GM12878 (cell line): ENCODE data around the gene SEPHS2. TPM values are rescaled to one million over a fixed set of nuclear protein-coding genes. Genes with fewer than 3 reads are reported as not detected.

ENCODE experiments used
- ATAC-seq: fragments of 200-7000 bp; cut with Tn5 transposase; 3 replicates; pipeline ENCODE4 v1.9.1; 2020; ENCODE audit warnings: mild to moderate bottlenecking, moderate library complexity
- BruUV-seq: library from RNA; stranded (reverse); fragments of 400-500 nt; replicated peaks from 2 replicates; lab custom pipeline; 2021; lab: Mats Ljungman, UMichigan
- CTCF ChIA-PET: fragments of 300-600 bp; sonication (Branson Sonifier 250); formaldehyde crosslinking; extraction: SDS; loops from one replicate; lab custom pipeline; 2021; ENCODE audit warnings: inconsistent platforms; lab: Yijun Ruan, JAX
- POLR2A ChIA-PET: fragments of 350-600 bp; formaldehyde crosslinking; extraction: SDS; loops from one replicate; lab custom pipeline; 2021; ENCODE audit warnings: inconsistent platforms; lab: Charles Lee
- RAD21 ChIA-PET: fragments of 300-600 bp; sonication (Branson Sonifier 250); formaldehyde crosslinking; loops from one replicate; lab custom pipeline; 2023; ENCODE audit warnings: antibody characterized with exemption; ENCODE audit not compliant: unreplicated experiment; lab: Charles Lee
- SMC1A ChIA-PET: fragments of 300-600 bp; sonication (Branson Sonifier 250); formaldehyde crosslinking; loops from one replicate; lab custom pipeline; 2023; ENCODE audit not compliant: unreplicated experiment, uncharacterized antibody; lab: Charles Lee
- DNase-seq: peaks from one replicate; pipeline ENCODE4 v3.0.0-alpha.2; 2011; ENCODE audit warnings: low read depth, low spot score
- FAIRE-seq: peaks from 3 replicates; lab custom pipeline; 2011; peaks lifted over from hg19 to GRCh38; lab: Jason Lieb, UNC
- H2AFZ ChIP-seq: 2 replicates; pipeline ENCODE4 v1.6.0; 2011; ENCODE audit warnings: low read depth, low read length, control low read depth; ENCODE audit not compliant: control insufficient read depth
- H3K27ac ChIP-seq: 2 replicates; pipeline ENCODE4 v1.5.1; 2011; ENCODE audit warnings: control low read depth; ENCODE audit not compliant: control insufficient read depth, insufficient read depth
- H3K27me3 ChIP-seq, 2 experiments: replicated peaks in 1 of 2; 2 replicates each; pipeline versions ENCODE4 v1.6.0 to v1.6.1; 2011; ENCODE audit warnings: low read length in 1 of 2; ENCODE audit not compliant: control insufficient read depth in 2 of 2, insufficient read depth in 2 of 2
- H3K36me3 ChIP-seq, 2 experiments: 2 replicates each; pipeline ENCODE4 v1.5.1; 2011; ENCODE audit warnings: low read length in 1 of 2; ENCODE audit not compliant: control insufficient read depth in 2 of 2, insufficient read depth in 2 of 2
- H3K4me1 ChIP-seq: 2 replicates; pipeline ENCODE4 v1.6.1; 2011; ENCODE audit warnings: mild to moderate bottlenecking, low read length, moderate library complexity, mixed read lengths; ENCODE audit not compliant: control insufficient read depth, insufficient read depth
- H3K4me2 ChIP-seq: 2 replicates; pipeline ENCODE4 v1.6.0; 2011; ENCODE audit warnings: control low read depth; ENCODE audit not compliant: control insufficient read depth, insufficient read depth
- H3K4me3 ChIP-seq: fragments of 200-600 bp; sonication (generic); 2 replicates; pipeline ENCODE4 v1.5.1; 2016
- H3K79me2 ChIP-seq: 2 replicates; pipeline ENCODE4 v1.6.0; 2011; ENCODE audit warnings: low read length; ENCODE audit not compliant: control insufficient read depth, insufficient read depth
- H3K9ac ChIP-seq: 2 replicates; pipeline ENCODE4 v1.8.0; 2011; ENCODE audit warnings: low read length, control low read depth, mixed read lengths; ENCODE audit not compliant: control insufficient read depth, insufficient read depth
- H3K9me3 ChIP-seq: replicated peaks from 3 replicates; pipeline ENCODE4 v1.5.1; 2011; ENCODE audit warnings: mild to moderate bottlenecking, low read length; ENCODE audit not compliant: control insufficient read depth, insufficient read depth
- H4K20me1 ChIP-seq: 2 replicates; pipeline ENCODE4 v1.6.0; 2011; ENCODE audit not compliant: control insufficient read depth, insufficient read depth
- ATF7 ChIP-seq: fragments of 450-650 bp; IDR thresholded peaks from 2 replicates; pipeline ENCODE4 v1.6.1; 2016; ENCODE audit warnings: low read depth, mild to moderate bottlenecking
- ESRRA ChIP-seq: IDR thresholded peaks from 2 replicates; pipeline ENCODE4 v1.6.1; 2012; ENCODE audit warnings: mild to moderate bottlenecking, low read length, improper control_type of control experiment
- HDAC2 ChIP-seq: fragments of 200-600 bp; sonication (generic); IDR thresholded peaks from 2 replicates; pipeline ENCODE4 v1.6.1; 2017
- IRF4 ChIP-seq: IDR thresholded peaks from 2 replicates; pipeline ENCODE4 v1.6.1; 2011; ENCODE audit warnings: low read depth, low read length
- WGBS: methylation state at CpG from one replicate; pipeline ENCODE4 v1.1.6; 2016; ENCODE audit warnings: low lambda C conversion rate; ENCODE audit not compliant: insufficient replicate concordance, insufficient coverage; ENCODE audit errors: missing lambda C conversion rate; 5-methylcytosine and 5-hydroxymethylcytosine counted together
- in situ Hi-C: fragments of 300-500 bp; cut with MboI; formaldehyde crosslinking; loops from 9 replicates; pipeline ENCODE4 v1.14.3; 2018; ENCODE audit warnings: mixed read lengths
- intact Hi-C: fragments of 100-400 bp; cut with micrococcal nuclease; formaldehyde crosslinking; loops from one replicate; pipeline ENCODE4 v1.14.2; 2022; ENCODE audit not compliant: unreplicated experiment
- polyA plus RNA-seq, 11 experiments: library from polyadenylated mRNA; depleted of rRNA in 4 of 11; unstranded in 6 of 11; stranded (reverse) in 5 of 11; fragments of >200 nt; fragmentation: Nextera tagmentation in 4 of 11; fragmentation: Illumina TruSeq in 1 of 11; extraction: Ambion mirVana in 4 of 11; extraction: Trizol in 1 of 11; gene quantifications; 1 replicate in 1 of 11; 2 replicates in 10 of 11; pipeline versions ENCODE4 v1.2.1 to v1.2.3, GENCODE V29; 2011 to 2016; ENCODE audit warnings: inconsistent platforms in 2 of 11, missing spikeins in 2 of 11, low read depth in 1 of 11
- total RNA-seq, 4 experiments: library from RNA; depleted of rRNA in 3 of 4; stranded (reverse); fragments of >200 nt in 3 of 4; fragmentation: Illumina TruSeq in 1 of 4; extraction: Trizol in 1 of 4; gene quantifications; 2 replicates each; pipeline versions ENCODE4 v1.2.1 to v1.2.3, GENCODE V29; 2013 to 2021
- TF ChIP-seq, protein P1 (sequence below): IDR thresholded peaks from 2 replicates; pipeline ENCODE4 v1.6.1; 2012; ENCODE audit warnings: low read depth, low read length, improper control_type of control experiment
- TF ChIP-seq, protein P2 (sequence below): fragments of 450-650 bp; formaldehyde crosslinking; IDR thresholded peaks from 2 replicates; pipeline ENCODE4 v1.4.0; 2020; ENCODE audit warnings: mild to moderate bottlenecking, moderate library complexity
- TF ChIP-seq, protein P3 (sequence below): IDR thresholded peaks from 2 replicates; pipeline ENCODE4 v1.6.1; 2011; ENCODE audit warnings: low read depth, low read length, improper control_type of control experiment, borderline replicate concordance
- TF ChIP-seq, protein P4 (sequence below): fragments of 450-650 bp; IDR thresholded peaks from 2 replicates; pipeline ENCODE4 v1.6.1; 2016; ENCODE audit warnings: mild to moderate bottlenecking, moderate library complexity, borderline replicate concordance
- TF ChIP-seq, protein P5 (sequence below): fragments of 450-650 bp; IDR thresholded peaks from 2 replicates; pipeline ENCODE4 v1.6.1; 2017; ENCODE audit warnings: antibody characterized with exemption, mild to moderate bottlenecking, moderate library complexity

Gene SEPHS2
- total and polyA plus RNA-seq, 10 of the 15 experiments (the other 5 are each of a cell fraction or from before 2014, with no cell fraction given), result 21.6 to 99.8 (median 72.9) TPM

DNA sequence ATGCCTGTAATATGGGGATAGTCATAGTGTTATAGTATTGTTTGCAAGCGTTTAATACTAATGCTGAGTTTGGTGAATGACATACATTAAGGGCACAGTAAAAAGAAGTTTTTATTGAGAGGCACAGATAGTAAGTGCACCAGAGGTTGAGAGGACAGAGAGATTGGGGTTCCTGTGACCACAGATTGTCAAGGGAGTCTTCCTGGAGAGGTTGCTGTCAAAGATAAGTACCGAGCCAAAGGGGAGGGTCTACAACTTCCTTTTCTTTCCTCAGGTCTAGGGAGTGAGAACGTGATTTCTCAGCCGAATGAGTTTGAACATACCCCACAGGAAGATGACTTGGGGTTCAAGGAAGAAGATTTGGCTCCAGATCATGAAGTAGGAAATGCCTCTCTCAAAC lies 48.6 kb downstream of the SEPHS2 start:
- H3K4me2 ChIP-seq, result no peak overlapping the region
- 76% methylated on average over 4 of the region's 4 CpGs for WGBS
- no peak for FAIRE-seq
- TF ChIP-seq, protein P1, sequence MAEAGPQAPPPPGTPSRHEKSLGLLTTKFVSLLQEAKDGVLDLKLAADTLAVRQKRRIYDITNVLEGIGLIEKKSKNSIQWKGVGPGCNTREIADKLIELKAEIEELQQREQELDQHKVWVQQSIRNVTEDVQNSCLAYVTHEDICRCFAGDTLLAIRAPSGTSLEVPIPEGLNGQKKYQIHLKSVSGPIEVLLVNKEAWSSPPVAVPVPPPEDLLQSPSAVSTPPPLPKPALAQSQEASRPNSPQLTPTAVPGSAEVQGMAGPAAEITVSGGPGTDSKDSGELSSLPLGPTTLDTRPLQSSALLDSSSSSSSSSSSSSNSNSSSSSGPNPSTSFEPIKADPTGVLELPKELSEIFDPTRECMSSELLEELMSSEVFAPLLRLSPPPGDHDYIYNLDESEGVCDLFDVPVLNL, result no peak
- TF ChIP-seq, protein P2, sequence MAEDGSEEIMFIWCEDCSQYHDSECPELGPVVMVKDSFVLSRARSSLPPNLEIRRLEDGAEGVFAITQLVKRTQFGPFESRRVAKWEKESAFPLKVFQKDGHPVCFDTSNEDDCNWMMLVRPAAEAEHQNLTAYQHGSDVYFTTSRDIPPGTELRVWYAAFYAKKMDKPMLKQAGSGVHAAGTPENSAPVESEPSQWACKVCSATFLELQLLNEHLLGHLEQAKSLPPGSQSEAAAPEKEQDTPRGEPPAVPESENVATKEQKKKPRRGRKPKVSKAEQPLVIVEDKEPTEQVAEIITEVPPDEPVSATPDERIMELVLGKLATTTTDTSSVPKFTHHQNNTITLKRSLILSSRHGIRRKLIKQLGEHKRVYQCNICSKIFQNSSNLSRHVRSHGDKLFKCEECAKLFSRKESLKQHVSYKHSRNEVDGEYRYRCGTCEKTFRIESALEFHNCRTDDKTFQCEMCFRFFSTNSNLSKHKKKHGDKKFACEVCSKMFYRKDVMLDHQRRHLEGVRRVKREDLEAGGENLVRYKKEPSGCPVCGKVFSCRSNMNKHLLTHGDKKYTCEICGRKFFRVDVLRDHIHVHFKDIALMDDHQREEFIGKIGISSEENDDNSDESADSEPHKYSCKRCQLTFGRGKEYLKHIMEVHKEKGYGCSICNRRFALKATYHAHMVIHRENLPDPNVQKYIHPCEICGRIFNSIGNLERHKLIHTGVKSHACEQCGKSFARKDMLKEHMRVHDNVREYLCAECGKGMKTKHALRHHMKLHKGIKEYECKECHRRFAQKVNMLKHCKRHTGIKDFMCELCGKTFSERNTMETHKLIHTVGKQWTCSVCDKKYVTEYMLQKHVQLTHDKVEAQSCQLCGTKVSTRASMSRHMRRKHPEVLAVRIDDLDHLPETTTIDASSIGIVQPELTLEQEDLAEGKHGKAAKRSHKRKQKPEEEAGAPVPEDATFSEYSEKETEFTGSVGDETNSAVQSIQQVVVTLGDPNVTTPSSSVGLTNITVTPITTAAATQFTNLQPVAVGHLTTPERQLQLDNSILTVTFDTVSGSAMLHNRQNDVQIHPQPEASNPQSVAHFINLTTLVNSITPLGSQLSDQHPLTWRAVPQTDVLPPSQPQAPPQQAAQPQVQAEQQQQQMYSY, result no peak
- TF ChIP-seq HDAC2 (no peak), ATF7 (no peak), ESRRA (no peak), IRF4 (no peak)
- TF ChIP-seq, protein P3, sequence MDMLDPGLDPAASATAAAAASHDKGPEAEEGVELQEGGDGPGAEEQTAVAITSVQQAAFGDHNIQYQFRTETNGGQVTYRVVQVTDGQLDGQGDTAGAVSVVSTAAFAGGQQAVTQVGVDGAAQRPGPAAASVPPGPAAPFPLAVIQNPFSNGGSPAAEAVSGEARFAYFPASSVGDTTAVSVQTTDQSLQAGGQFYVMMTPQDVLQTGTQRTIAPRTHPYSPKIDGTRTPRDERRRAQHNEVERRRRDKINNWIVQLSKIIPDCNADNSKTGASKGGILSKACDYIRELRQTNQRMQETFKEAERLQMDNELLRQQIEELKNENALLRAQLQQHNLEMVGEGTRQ, result no peak
- TF ChIP-seq, protein P4, sequence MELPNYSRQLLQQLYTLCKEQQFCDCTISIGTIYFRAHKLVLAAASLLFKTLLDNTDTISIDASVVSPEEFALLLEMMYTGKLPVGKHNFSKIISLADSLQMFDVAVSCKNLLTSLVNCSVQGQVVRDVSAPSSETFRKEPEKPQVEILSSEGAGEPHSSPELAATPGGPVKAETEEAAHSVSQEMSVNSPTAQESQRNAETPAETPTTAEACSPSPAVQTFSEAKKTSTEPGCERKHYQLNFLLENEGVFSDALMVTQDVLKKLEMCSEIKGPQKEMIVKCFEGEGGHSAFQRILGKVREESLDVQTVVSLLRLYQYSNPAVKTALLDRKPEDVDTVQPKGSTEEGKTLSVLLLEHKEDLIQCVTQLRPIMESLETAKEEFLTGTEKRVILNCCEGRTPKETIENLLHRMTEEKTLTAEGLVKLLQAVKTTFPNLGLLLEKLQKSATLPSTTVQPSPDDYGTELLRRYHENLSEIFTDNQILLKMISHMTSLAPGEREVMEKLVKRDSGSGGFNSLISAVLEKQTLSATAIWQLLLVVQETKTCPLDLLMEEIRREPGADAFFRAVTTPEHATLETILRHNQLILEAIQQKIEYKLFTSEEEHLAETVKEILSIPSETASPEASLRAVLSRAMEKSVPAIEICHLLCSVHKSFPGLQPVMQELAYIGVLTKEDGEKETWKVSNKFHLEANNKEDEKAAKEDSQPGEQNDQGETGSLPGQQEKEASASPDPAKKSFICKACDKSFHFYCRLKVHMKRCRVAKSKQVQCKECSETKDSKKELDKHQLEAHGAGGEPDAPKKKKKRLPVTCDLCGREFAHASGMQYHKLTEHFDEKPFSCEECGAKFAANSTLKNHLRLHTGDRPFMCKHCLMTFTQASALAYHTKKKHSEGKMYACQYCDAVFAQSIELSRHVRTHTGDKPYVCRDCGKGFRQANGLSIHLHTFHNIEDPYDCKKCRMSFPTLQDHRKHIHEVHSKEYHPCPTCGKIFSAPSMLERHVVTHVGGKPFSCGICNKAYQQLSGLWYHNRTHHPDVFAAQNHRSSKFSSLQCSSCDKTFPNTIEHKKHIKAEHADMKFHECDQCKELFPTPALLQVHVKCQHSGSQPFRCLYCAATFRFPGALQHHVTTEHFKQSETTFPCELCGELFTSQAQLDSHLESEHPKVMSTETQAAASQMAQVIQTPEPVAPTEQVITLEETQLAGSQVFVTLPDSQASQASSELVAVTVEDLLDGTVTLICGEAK, result no peak
- TF ChIP-seq, protein P5, sequence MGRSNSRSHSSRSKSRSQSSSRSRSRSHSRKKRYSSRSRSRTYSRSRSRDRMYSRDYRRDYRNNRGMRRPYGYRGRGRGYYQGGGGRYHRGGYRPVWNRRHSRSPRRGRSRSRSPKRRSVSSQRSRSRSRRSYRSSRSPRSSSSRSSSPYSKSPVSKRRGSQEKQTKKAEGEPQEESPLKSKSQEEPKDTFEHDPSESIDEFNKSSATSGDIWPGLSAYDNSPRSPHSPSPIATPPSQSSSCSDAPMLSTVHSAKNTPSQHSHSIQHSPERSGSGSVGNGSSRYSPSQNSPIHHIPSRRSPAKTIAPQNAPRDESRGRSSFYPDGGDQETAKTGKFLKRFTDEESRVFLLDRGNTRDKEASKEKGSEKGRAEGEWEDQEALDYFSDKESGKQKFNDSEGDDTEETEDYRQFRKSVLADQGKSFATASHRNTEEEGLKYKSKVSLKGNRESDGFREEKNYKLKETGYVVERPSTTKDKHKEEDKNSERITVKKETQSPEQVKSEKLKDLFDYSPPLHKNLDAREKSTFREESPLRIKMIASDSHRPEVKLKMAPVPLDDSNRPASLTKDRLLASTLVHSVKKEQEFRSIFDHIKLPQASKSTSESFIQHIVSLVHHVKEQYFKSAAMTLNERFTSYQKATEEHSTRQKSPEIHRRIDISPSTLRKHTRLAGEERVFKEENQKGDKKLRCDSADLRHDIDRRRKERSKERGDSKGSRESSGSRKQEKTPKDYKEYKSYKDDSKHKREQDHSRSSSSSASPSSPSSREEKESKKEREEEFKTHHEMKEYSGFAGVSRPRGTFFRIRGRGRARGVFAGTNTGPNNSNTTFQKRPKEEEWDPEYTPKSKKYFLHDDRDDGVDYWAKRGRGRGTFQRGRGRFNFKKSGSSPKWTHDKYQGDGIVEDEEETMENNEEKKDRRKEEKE, result no peak

More for the DNA sequence above, 48.6 kb downstream of the SEPHS2 start:
- peaks cover 0 to 2% of the 10 kb centered on the region in 2 experiments; a peak in 3 of 4 replicates for H3K36me3 ChIP-seq
- CTCF ChIA-PET, result interaction anchor here (1.0 to 1.6 kb wide), 4 partner anchors 9 to 306 kb away, joined by 3 to 5 read pairs (median 3); partner anchors contain the start of gene TBX6
- POLR2A ChIA-PET, result interaction anchor here (0.6 to 3.1 kb wide), 5 partner anchors 10 to 637 kb away, joined by 3 to 25 read pairs (median 5); partner anchors contain the start of genes SEPTIN1 and STX4
- ATAC-seq (no peak), DNase-seq (no peak)
- no peaks in the 10 kb centered on the region for H4K20me1 ChIP-seq
- SMC1A ChIA-PET, result interaction anchor here (1.5 to 1.6 kb wide), 2 partner anchors 12 to 139 kb away, joined by 3 to 5 read pairs; no protein-coding TSS in a partner anchor
- RAD21 ChIA-PET, result interaction anchor here (1.2 to 2.4 kb wide), 3 partner anchors 11 to 40 kb away, joined by 6 to 32 read pairs (median 6); partner anchors contain the start of gene ZNF771
- H3K9me3 ChIP-seq, result no peaks in the 10 kb centered on the region
- peaks cover 13% of the 10 kb centered on the region for H3K4me1 ChIP-seq
- intact Hi-C loops, result no loop called here
- H3K27me3 ChIP-seq, result no peaks in the 10 kb centered on the region
- H3K79me2 ChIP-seq, result peaks cover 5% of the 10 kb centered on the region
- in situ Hi-C loops, result no loop called here
- H2AFZ ChIP-seq, result no peak overlapping the region
- no peak overlapping the region for H3K9ac ChIP-seq
- no TSS peak for BruUV-seq
- H3K4me3 ChIP-seq, result no peak overlapping the region
- H3K27ac ChIP-seq, result no peak overlapping the region
